Stimulated activated CD8-positive, alpha-beta memory T cell treated with anti-CD3 and anti-CD28 coated beads, Interleukin-7, amount 100 ng/mL, for 48 hours (primary cell): Measurements from ENCODE around the gene PNMA1.
A peak's percentile ranks its signal among the peaks of the same experiment; 100 is the strongest.

Source experiments
- DNase-seq, 2 donors: peaks; one replicate each; pipeline ENCODE4 v3.0.0-alpha.2; 2020; ENCODE audit warnings: low read depth in 1 of 2; ENCODE audit errors: extremely low read depth in 1 of 2

The PNMA1 gene

DNA sequence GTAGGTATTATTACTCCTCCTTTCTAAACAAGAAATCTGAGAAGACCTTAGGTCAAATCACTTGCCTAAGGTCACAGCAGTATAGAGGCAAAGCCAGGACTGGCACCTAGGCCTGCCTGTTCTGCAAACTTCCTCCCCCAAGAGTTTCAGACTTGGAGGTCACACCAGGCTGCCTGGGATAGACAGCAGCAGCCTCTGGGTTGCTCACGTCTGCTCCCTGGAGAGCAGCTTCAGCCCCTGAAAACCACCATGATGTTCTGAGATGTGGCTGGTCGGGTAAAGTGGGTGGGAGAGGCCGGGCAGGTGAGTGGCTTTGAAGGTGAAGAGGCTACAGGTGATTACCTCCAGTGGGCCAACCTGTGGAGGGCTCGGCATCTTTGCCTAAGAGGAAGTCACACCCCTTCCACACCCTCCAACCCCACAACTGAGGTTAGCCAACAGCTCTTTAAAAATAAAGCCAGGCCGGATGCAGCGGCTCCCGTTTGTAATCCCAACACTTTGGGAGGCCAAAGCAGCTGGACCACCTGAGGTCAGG is 37.0 kb upstream of the PNMA1 start:
- no peak for DNase-seq

DNA sequence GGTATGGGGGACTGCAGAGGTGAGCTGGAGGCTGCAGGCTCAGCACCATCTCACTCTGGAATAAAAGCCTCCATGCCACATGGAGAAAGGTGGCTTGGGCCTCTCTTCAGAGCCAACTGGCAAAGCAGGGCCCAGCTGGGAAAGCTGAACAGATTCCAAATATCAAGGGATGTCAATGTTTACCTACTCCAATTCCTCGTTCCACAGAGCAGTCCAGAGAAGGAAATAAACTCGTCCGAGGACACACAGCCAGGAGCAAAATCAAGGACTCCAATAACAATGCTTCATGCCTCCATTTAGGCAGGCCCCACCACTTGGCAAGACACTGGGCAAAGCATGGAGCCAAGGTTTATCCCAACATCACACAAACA is 36.3 kb upstream of the PNMA1 start:
- DNase-seq = no peak

DNA sequence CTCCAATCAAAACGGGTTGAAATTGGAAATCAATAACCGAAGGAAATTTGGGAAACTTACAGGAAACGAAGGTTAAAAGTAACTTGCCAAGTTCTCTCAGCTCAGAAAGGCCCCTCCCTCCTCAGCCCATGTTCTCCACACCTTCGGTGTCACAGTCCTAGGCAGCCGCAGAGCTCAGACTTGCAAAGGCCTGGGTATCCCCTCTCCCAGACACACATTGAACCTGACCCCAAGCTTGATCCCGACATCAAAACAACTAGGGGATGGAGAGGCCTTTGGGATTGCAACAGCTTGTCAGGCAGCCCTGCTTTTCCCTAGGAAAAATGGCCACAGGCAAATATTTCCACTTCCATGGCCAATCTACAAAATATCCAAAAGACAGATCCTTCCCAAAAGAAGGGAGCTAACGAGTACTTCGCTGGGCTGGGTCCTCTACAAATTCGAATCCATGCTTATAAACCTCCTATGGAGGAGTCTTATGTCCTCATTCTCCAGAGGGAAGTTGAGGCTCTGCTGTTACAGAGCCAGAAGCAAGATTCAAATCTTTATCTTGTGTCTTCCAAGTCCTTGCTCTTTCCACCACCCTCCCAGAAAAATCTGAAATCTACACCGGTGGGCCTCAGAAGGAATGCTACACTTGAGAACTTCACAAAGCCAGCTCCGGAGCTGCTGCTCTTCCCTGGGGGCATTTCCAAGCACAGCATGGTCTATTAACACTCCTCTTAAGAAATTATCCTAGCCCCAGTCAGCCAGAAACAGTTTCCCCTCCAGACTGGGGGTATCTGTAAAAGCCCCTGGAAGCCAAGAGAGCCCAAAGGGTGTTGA is 35.7 kb upstream of the PNMA1 start:
- no peak for DNase-seq

DNA sequence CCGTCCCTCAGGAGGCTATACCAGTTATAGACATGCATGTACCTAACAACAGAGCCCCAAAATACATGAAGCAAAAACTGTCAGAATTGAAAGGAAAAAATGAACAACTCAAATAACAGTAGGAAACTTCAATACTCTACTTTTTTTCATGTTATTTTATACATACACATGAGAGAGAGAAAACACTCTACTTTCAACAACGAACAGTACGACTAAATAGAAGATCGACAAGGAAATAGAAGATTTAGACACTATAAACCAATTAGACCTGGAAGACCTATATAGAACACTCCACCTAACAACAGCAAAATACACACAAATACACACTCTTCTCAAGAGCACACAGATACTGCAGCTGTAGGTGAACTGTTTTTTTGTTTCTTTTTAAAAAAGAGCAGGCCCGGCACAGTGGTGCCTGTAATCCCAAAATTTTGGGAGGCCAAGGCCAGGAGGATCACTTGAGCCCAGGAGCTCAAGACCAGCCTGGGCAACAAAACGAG is 34.7 kb upstream of the PNMA1 start:
- no peak for DNase-seq

DNA sequence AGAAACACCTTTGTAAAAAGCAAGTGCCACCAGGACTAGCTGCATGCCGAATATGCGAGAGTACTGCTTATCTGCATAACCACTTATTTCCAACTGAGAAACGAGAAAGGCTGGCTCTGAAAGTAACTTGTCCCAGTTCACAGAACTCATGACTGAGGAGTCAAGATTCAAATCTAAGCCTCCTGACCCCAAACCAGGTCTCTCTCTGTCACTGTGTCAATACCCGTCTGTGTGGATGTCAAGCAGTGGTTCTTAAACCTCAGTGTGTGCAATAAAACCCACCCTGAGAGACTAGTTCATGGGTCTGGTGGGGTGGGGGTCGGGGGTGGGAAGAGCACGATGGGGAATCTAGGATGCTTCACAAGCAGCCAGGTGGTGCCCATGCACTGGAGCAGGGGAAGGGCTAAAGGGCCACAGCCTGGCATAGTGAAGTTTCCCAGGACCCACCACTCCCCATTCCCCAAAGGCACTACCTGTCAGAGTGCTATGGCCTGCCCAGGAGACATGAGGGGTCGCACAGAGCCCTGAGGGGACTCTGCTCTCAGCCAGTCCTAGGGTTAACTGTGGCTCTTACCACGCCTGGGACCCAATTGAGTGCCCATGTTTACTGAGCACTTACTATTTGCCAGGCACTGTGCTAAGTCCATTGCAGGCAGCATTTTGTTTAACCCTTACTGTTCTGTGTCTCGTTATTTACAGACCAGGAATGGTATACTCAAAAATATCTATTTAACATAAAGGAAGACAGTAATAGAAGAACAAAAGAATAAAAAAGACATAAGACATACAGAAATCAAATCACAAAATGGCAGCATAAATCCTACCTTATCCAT is 33.4 kb upstream of the PNMA1 start:
- no peak for DNase-seq

DNA sequence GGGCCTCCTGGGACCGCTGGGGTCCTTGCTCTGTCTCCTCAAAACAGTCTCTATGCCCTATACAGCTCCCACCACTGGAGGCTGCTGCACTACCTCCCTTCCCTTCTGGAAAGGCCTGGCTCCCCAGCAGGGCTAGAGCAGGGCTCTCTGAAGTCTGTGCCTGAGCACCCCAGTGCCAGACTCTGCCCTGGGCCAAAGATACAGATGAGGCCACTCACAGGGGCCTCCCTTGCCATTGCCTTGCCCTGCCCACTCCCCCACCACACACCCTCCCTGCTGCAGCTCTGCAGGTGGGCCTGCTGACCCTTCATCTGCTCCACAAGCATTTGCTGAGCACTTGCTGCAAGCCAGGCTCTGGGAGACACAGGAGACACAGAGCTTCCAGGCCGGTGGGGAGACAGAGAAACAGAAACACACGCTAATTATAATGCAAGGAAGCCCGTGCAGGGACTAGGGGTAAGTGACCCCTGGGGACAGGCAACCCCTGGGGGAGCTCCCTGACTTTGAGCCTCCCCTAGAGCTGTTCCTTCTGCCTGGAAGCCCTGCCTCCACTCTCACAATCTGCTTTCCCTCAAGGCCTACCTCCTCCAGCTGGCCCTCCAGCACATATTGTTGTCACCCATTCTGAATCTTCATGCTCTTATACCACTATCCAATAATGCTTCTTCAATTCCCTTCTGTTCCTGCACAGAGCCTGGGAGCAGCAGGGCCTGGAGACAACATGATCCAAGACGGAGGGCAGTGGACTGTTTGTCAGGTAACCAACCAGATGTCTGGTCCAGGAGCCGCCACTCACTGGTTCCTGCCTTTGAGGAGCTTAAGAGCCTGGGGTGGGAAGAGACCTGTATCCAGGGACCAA is 32.6 kb upstream of the PNMA1 start:
- no peak for DNase-seq

DNA sequence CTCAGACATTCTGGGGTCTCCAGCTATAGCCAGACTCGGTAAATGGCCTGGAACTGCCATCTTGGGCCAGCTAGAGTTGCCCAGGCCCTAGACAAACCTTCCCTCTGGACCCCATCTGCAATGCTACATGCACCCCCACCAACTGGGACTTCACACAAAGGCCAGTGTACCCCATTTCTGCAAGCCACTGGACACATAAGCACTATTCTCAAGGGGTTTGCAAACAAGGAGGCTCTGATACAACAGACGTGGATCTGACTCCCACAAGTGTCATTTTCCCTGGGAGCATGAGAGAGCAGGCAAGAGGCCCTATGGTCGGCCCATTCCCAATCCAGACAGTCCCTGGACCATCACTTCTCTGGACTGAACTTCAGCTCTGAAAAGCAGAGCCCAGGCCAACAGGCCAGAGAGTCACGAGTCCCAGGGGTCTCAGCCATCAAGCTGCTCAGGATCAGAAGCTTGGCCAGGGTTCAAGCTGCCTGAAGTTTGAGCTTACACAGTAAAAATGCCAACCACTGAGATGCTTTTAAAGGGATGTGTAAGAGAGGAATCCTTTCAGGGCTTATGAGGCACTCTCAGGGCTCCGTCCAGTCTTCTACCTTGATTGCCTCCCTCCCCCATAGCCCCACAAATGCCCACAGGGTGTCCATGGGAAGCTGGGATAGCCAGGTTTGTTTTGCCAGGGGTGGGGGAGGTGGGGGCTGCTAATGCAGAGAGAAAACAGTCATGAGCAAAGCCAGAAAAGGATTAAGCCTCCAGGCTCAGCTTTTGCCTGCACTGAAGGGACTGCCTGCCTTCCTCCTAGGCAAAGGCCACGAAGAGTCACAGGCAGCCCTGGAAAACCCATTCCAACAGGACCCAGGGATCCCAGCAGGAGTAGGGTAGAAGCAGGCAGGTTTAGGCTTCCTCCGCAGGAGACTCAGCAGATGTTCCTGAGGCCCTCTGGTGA is 31.7 kb upstream of the PNMA1 start:
- no peak for DNase-seq

DNA sequence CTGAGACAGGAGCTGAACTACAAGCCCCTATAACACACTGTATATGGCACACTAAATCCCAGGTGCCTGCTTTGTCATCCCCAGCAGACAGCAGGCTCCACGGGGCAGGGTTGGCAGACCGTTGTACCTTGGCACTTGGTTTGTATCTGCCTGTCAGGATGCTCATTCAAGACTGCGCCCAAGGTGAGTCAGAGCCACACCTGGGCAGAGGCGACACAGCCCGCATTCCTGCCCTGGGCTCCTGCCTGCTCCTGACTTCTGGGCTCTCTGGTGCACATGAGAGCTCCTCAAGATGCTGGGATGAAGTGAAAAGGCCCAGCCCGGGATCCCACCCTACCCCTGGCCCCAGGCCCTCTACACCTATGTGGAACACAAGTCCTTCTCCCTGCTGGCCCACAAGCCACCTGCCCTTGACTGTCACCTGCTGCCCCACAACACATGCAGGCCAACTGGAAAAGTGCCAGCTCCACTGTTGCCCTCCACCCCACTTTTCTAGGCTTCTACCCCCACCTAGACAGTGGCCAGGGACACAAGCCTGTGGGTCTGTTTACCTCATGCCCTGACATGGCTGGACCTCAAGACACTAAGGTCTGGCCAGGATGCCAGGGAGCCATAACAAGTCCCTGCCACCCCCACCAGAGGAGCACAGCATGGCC is 30.8 kb upstream of the PNMA1 start:
- no peak for DNase-seq

DNA sequence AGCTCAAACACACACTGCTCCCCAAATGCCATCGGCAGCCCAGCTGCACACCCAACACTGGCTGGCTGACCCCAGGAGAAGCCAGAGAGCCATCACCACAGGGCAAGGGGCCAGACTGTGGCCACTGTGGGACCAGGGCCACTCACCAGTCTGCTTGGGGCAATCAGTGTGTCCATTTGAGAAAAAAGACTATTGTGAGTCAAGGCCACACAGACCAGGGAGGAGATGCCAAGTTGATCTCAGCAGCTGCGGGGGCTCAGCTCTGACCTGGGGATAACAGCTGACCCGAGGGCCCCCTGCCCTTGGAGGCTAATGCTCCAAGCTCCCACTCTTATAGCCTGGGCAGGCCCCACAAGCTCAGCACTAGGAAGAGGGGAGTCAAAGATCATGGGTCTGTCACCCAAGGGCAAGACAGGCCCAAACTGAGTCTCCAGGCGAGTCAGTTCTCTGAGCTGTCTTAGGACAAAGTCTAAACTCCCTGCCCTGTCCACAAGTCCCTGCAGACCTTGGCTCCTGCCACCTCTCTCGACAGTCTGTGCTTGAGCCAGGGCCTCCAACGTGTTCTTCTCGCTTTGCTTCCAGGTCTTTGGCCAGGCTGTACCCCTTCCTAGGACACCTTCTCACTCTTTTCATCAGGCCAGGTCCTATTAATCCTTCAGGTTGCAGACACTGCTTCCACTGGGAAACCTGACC is 30.1 kb upstream of the PNMA1 start:
- no peak for DNase-seq

DNA sequence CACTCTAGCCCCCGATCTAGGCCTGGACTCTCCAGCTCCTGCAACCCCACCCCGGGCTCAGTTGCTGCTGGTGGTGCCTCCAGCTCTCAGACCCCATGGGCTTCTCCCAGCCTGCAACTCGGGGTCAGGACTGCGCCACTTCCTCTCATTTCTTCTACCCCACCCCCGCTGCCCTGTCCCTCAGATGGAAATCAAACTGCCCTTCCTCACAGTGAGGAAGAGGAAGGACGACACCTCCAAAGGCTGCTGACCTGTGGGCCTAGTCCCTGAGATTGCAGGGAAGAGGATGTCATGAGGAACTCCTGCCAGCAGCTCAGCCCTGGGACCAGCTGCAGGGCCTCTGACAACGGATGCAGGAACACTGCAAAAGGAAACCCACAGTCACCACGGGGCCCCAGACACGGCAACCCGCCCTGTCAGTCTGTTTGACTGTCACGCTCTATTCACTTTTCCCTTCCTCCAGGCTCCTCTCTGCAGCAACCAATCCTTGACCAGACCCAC is 29.3 kb upstream of the PNMA1 start:
- no peak for DNase-seq

DNA sequence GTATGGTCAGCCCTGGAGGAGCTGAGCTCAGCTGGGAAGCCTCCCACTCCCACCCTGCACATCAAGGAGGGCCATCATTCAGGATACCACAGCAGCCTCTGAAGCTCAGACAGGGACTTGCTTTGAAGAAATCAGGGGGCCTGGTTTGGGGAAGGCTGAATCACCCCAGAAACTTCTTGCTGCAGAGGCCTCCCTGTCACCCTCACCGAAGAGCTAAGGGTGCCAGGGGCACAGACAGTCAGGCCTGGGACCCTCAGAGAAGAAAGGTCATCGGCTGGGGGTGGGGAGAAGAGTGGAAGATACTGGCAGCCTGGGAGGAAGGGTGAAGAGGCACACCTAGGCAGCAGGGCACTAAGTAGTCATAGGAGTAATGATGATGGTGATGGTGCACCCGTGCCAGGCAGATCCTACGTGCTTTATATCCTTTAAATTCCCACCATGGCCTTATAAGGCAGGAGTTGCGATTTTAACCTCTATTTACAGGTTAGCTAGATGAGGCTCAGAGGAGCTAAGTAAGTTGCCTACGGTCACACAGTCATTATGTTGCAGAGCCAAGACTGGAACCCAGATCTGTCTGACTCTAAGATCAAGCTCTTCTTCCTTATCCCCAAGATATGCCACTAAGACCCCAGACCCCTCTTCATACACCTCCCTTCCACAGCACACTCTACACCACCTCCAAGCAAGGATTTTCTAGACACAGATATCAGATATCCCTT is 28.5 kb upstream of the PNMA1 start:
- DNase-seq = no peak

DNA sequence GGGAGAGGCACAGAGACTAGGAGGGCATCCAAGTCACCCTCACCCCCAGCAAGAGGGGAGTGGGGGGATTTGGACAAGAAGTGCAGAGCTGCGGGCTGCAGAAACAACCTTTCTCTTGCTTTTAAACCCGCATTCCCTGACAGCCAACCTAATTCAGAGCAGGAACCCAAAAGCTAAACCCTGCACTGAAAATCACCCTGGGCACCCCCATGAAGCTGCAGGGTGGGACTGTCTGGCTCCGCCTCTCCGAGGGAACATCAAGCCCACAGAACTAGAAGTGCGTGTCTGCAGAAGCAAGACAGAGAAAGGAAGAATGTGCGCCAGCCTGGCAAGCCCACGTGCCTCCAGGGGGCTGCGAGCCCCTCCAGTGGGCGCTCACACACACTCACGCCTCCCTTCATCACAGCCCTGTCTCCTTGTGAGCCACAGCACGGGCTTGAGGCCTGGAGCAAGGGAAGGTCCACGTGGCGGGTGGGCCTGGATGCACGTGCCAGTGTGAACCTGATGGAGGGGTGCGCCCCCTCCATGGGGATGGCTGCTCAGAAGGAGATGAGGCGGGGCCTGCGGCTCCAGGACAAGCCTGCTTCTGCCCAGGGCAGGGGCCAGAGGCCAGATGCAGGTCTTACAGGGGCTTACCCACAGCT is 27.8 kb upstream of the PNMA1 start:
- DNase-seq = no peak

DNA sequence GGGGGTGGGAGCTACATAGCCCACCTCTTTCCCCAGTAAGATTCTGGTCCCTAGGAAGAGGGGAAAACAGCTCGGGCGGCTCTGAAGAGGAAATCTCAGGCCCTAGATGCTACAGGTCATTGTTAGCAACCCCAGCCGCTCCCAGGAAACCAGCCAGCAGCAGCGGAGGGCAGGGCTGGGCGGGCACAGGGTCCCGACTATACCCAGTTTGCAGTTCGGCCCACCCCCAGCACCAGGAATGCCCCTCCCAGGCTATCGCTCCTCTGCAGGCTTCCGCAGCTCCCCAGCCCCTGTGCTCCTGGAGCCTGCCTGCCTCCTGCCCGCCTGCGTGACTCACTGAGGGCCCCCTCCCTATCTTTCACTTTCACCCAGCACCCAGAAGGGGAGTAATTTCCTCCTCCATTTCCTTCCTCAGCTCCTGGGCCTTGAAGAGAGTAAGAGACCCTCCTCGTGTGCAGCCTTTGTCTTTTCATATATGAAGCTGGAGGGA is 27.2 kb upstream of the PNMA1 start:
- DNase-seq = peak in 1 of 2 donors; percentile 68

DNA sequence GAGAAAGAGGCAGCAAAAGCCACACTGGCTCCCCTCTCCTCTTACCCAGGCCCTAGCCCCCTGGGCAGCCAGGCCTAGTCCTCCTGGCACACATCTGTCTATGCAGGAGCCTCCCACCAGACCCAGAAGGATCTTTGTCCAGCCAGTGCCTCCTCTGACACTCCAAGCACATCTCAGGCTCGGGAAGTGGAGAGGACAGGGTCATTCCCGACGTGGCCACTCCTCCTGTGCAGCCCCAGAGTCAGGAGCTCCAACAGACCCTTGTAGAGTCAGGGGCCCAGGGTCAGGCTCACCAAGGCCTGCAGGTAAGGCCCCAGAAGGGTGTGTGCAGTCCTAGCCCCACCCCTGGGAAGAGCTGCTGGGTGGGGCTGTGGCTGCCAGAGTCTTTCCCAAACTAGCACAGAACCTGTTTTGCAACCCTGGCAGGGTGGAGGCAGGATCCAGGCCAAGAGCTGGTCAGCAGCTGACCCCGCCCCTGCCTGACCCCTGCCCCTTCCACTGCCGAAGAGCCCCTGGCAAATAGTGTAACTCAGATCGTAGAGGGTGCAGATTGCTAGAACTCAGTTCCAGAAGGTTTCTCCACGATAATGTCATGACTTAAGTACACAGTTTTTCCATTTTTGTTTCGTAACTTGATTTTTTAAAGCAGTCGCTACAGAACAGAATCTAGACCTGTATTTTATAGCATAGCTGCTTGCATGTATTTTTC is 26.6 kb upstream of the PNMA1 start:
- DNase-seq = no peak

DNA sequence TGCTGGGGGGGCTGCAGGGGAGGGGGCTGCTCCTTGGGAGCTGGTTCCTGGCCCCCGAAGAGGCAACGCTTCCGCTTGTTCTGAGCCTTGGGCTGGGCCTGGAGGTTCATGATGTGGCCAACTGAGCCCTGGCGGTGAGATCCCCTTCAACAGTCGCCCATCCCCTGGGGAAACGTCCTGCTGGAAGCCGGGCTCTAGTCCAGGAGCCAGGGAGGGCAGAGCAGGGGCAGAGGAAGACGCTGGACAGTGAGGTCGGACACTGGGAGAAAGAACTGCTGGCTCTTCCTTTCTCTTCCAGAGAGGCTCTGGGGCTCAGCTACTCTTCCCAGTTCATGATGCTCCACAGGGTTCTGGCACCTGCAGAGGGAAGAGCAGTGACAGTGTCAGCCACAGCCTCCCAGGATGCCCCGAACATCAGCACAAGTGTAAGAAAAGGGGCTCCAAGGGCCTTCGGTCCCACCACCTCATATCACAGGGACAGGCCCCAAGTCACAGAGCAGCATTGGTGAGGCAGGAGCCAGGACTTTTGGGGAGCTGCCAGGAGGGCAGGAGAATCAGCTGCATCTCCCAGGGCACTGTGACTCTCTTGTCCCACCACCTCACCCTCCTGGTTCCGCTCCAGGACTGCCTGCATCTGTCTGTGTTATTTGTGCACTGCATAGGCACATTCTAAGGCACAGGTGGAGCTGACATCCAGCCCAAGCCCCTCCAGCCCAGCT is 25.9 kb upstream of the PNMA1 start:
- DNase-seq = no peak
